ENCODE measurements around the gene TOGARAM2.

Gene TOGARAM2

GRCh38 chr2:29059624-29060023, 78.5 kb downstream of the TOGARAM2 start:
- DNase-seq, result no peak

- no peak for DNase-seq
Observed at GRCh38 chr2:29060441-29060840, 79.3 kb downstream of the TOGARAM2 start.

GRCh38 chr2:29061176-29061575, 80.1 kb downstream of the TOGARAM2 start:
- DNase-seq, result no peak

GRCh38 chr2:29061616-29062015, 80.5 kb downstream of the TOGARAM2 start:
- no peak for DNase-seq

DNA sequence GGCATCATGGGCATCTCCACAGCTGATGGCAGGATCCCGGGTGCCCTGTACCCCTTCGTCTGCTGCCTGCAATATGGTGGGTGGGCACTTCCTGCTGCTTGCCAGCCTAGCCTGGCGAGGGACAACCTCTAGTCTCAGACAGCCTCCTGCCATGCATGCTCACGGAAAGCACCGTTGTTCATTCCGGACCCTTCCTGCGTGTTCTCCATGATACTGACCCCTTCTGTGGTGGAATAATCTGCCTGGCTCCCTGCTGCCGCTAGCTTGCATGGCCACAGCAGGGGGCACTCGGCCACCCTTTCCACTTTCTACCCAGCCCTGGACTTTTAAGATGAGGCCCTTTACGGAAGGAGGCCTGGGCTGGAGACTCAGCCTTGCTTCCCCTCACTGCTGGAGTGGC, 81.3 kb downstream of the TOGARAM2 start:
- no peak for DNase-seq

DNA sequence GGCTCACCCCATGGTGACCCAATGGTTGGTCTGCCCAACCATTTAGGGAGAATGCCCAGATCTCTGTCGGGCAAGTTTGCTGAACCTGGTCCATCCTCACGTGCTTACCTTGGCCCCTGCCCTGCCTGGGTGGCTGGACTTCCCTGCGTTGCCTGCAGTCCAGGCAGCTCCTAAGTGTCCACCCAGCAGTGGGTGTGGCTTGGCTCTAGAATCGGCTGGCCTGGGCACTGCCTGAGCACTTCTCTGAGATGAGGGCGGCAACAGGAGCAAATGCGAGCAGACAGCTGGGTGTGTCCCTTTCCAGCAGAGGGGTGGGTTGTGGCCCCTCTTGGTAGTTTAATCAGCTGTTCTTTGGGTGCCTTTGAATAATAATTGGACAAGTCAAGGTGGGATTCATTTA, 82.0 kb downstream of the TOGARAM2 start:
- no peak for DNase-seq

DNA sequence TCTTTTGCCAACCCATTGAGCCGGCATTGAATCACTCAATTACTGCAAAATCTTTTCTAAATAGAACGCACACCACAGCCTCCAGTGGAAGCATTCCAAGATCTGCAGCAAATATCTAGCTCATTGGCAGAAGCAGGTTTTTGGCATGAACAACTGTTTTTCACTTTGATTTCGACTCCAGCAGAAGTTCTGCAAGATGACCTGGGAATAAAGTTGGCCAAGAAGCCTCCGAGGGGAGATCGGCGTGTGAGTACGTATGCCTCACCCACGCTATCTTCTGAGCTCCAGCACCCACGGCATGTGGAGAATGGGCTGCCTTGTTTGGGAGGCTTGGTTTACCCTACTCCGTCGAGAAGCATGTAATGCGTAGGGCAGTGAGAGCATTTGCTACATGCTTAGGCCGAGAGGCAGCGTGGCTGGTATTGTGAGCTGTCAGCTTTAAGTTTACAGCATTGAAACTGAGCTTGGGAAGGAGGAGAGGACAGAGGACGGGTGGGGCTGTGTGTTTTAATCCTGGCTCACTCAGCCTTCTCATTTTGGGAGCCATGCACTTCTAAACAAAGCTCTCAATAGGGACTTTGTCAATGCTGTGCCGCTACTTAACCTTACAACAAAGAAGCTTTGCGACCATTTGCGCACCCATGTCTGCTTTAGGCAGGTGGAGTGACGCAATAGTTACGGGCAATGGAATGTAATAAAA, 82.7 kb downstream of the TOGARAM2 start:
- no peak for DNase-seq

- DNase-seq, result no peak
Observed at GRCh38 chr2:29064346-29064715, 83.2 kb downstream of the TOGARAM2 start.

DNA sequence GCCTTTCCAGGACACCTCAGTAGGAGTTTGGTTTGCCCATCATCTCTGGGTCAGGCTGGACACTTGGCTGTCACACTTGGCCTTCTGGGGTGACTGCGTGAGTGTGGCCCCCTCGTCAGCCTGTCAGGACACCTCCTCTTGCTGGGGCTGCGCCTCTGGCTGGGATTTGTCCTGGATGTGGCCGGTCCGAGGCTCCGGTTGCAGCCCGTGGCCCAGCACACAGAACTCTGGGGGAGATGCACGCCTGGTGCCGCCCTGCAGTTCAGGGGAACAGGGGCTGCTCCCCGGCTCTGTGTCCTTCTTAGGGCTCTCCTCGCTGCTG, 83.6 kb downstream of the TOGARAM2 start:
- DNase-seq, result no peak

GRCh38 chr2:29065068-29065811, 84.1 kb downstream of the TOGARAM2 start:
- no peak for DNase-seq

DNA sequence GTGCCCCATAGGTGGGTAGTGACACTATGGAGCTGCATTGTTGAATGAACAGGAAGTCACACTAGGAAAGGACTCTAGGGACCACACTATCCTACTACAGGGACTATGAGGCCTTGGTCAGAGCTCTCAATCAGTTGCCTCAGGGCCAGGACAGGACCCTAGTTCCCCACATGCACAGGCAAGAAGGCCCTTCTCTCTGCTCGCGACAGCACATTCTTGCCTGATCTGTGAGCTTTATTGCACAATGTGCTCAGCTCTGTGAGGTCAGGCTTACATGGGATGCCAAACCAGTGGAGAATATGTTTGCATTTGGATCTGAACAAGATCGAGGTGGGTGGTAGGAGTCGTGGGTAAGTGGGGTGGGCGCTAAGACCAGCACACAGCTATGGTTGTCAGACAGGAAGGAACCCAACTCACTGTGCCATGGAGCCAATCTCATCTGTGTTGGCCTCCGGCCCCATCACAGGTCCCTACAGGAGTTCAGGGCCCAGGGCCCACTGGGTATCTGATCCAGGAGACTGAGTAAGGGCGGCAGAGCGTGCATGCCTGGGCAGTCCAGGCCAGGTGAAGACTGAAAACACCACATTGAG, 85.3 kb downstream of the TOGARAM2 start:
- DNase-seq, result no peak

DNA sequence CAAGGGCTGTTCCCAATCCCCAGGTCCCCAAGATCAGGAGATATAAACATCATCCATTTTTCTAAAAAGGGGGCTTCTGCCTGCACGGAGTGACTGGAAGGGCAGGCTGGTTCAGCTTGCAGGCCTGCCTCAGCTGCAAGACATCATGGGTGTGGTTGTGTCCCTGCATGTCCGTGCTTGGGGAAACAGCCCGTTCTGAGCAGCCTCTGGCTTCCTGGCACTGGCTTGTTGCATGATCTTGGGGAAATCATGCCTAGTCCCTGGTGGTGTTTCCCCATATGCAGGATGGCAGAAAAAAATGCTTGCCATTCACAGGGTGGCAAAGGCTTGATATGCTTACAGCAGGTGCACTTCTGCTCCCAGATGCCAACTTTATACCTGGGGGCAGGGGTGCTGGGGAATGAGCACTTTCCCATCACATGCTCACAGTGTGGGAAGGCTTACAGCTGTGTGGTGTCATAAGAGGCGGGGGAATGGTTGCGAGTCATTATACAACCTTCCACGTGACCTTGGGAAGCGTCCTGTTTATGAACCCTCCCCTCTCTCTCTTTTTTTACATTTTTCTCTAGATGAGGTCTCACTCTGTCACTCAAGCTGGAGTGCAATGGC, 86.0 kb downstream of the TOGARAM2 start:
- DNase-seq, result no peak

DNA sequence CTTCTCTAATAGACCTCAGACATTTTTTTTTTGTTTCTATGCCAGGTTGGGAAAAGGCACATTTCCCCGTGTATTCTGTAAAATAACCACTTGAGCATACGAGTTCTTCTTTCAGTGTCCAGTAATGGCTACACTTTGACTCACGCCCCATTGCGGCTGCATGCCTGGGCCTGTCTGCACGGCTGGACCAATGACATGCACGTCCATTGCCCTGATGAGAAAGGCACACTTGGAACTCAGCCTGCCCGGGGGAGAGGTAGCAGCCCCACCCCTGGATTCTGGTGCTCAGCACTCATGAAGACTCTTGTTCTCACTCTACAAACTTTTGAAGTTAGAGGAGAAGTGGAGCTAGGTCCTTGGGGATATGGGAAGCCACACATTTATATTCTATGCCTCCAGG, 87.4 kb downstream of the TOGARAM2 start:
- DNase-seq, result no peak

GRCh38 chr2:29070526-29070925, 89.4 kb downstream of the TOGARAM2 start:
- no peak for DNase-seq

GRCh38 chr2:29071032-29071975, 90.2 kb downstream of the TOGARAM2 start:
- DNase-seq, result no peak

DNA sequence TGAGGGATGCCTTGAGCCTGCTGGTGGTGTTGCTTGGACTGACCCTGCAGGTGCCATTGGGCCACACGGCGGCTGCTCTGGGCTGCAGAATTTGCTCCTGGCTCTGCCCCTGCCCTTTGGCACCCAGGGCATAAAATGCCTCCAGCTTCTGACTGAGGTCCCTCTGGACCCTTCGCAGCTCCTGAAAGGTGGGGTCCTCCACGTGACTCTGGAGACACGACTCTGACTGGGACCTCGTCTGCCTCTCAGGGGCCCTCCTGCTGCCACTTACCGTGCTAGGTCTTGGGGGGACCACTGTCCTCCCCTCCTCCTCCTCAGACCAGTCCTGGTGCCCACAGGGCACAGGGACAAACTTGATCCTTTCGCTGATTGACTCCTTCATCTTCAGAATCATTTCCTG, 91.2 kb downstream of the TOGARAM2 start:
- DNase-seq, result no peak

- no peak for DNase-seq
Observed at GRCh38 chr2:29072971-29073725, 92.0 kb downstream of the TOGARAM2 start.

DNA sequence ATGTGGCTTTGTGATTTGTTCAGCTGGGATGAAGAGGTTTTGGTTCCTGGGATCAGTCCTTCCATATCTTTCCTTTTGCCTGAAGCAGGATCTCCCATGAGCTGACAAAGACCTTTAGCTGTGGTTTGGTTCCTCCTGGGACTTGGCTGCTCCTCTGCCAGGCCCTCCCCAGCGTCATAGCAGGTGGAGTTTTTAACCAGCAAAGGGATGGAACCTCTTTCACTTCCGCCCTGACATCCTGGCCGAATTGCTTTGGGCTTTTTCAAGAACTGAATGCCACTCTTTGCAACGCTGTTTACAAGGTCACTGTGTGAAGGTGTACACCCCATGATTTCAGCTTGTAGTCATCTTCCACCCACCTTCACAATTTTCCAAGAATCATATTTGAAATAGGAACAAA, 92.8 kb downstream of the TOGARAM2 start:
- DNase-seq, result no peak

DNA sequence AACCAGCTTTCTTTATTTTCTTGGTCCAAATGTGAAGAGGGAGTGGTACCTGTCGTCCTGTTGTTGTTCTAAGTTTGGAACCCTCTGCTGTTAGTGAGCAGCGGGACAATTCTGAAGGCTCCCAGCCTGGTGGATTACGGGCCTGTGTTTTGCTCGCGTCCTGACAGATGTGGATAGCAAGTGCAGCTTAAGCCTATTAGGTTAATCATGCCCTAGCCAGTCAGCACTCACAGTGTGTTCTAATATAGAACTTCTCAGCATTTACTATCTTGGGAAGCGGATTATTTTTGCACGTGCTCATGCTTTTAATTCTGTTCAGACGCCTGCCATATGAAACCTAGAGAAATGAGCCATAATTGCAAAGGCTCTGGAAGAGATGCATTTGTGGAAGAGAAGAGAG, 93.3 kb downstream of the TOGARAM2 start, which contains the start of gene PCARE:
PCARE (minus strand) TSS at position 113 of the 400 bp plus-strand sequence. CDS start 262 bp downstream, outside the sequence.
- DNase-seq, result no peak

DNA sequence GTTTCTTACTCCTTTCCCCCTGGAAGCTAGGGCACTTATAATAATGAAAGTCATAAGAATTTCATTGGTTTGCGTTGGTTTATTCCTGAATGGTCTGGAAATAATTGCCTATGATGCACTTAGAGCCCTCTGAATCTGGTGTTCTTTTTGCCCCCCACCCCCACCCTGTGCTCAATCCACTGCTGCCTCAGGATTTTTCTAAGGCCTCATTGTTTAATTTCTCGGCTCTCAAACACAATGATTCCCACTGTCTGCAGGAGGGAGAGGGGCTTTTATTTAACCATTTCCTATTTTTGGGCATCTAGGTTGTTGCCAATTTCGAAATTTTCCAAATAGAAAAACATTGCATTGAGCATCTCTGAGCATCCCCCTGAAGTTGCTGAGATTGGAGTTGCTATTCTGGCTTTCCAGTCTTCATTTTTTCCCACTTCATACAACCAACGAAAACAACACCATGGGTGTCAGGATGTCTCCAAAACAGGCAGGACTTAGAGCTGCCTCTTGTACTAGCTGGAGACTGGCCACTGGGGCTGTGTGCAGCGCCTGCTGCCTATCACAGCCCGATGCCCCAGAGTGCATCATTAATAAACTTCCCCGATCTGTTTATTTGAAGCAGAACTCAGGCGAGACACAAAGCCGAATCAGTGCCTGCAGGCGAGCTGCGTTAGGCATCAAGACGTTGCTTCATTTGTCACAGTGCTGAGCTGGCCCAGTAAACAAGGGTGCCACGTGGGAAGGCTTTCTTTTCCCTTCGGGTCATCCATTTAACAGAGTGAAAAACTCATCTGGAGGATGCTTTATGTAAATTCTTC, 95.0 kb downstream of the TOGARAM2 start:
- no peak for DNase-seq

- no peak for DNase-seq
Observed at GRCh38 chr2:29079887-29080286, 98.8 kb downstream of the TOGARAM2 start.

Measured in NCI-H1694 (cell line).